SK-N-SH (cell line): Measurements from ENCODE around the gene PWP2.
"Not testable (repeated sequence)": the region's sequence is repeated elsewhere in the genome, so short reads cannot be mapped to it uniquely, and the experiment has no call there.

Experiments
- CHD2 ChIP-seq: fragments of 150-350 bp; IDR thresholded peaks from 2 replicates; pipeline ENCODE4 v1.6.1; 2018; ENCODE audit warnings: low read length; ENCODE audit not compliant: partially characterized antibody
- RAD21 ChIP-seq: IDR thresholded peaks from 2 replicates; pipeline ENCODE4 v1.6.1; 2012; ENCODE audit warnings: mild to moderate bottlenecking, low read length
- SIN3A ChIP-seq: IDR thresholded peaks from 2 replicates; pipeline ENCODE4 v1.6.1; 2012; ENCODE audit warnings: low read depth, mild to moderate bottlenecking, low read length, moderate library complexity, borderline replicate concordance
- SMC3 ChIP-seq: IDR thresholded peaks from 2 replicates; pipeline ENCODE4 v1.6.1; 2012; ENCODE audit warnings: low read depth, low read length, improper control_type of control experiment
- TF ChIP-seq, protein P1 (sequence below): fragments of 200-600 bp; sonication (generic); IDR thresholded peaks from 2 replicates; pipeline ENCODE4 v1.6.1; 2017; ENCODE audit warnings: antibody characterized with exemption, mild to moderate bottlenecking, moderate library complexity
- TF ChIP-seq, protein P2 (sequence below): IDR thresholded peaks from 2 replicates; pipeline ENCODE4 v1.6.1; 2012; ENCODE audit warnings: mild to moderate bottlenecking, low read depth, low read length, moderate library complexity

DNA sequence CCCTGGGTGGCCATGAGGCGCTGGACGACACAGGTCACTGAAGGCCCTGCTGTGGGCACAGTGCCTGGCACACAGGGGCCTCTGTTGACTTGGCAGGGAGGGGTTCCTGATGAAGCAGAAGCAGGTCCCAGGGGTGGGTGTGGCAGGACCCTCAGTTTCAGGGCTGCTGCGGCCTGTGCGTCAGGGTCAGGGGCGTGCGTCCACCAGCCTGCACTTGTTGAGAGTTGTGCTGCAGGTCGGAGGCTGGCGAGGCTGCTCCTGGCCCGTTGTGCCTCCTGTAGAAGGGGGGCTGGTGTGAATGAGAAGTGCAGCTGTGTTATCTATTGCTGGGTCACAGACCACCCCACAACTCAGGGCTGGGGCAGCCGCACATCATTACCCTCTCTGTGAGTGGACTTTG is 35.3 kb downstream of the PWP2 start:
- TF ChIP-seq, protein P1, sequence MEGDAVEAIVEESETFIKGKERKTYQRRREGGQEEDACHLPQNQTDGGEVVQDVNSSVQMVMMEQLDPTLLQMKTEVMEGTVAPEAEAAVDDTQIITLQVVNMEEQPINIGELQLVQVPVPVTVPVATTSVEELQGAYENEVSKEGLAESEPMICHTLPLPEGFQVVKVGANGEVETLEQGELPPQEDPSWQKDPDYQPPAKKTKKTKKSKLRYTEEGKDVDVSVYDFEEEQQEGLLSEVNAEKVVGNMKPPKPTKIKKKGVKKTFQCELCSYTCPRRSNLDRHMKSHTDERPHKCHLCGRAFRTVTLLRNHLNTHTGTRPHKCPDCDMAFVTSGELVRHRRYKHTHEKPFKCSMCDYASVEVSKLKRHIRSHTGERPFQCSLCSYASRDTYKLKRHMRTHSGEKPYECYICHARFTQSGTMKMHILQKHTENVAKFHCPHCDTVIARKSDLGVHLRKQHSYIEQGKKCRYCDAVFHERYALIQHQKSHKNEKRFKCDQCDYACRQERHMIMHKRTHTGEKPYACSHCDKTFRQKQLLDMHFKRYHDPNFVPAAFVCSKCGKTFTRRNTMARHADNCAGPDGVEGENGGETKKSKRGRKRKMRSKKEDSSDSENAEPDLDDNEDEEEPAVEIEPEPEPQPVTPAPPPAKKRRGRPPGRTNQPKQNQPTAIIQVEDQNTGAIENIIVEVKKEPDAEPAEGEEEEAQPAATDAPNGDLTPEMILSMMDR = not testable (repeated sequence)
- TF ChIP-seq CHD2, RAD21, SMC3, SIN3A: not testable (repeated sequence)
- TF ChIP-seq, protein P2, sequence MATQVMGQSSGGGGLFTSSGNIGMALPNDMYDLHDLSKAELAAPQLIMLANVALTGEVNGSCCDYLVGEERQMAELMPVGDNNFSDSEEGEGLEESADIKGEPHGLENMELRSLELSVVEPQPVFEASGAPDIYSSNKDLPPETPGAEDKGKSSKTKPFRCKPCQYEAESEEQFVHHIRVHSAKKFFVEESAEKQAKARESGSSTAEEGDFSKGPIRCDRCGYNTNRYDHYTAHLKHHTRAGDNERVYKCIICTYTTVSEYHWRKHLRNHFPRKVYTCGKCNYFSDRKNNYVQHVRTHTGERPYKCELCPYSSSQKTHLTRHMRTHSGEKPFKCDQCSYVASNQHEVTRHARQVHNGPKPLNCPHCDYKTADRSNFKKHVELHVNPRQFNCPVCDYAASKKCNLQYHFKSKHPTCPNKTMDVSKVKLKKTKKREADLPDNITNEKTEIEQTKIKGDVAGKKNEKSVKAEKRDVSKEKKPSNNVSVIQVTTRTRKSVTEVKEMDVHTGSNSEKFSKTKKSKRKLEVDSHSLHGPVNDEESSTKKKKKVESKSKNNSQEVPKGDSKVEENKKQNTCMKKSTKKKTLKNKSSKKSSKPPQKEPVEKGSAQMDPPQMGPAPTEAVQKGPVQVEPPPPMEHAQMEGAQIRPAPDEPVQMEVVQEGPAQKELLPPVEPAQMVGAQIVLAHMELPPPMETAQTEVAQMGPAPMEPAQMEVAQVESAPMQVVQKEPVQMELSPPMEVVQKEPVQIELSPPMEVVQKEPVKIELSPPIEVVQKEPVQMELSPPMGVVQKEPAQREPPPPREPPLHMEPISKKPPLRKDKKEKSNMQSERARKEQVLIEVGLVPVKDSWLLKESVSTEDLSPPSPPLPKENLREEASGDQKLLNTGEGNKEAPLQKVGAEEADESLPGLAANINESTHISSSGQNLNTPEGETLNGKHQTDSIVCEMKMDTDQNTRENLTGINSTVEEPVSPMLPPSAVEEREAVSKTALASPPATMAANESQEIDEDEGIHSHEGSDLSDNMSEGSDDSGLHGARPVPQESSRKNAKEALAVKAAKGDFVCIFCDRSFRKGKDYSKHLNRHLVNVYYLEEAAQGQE = not testable (repeated sequence)
